ENCODE results near the gene TCHP. TPM values are rescaled to one million over a fixed set of nuclear protein-coding genes. Genes with fewer than 3 reads are reported as not detected.

The TCHP gene
- total and polyA plus RNA-seq, 8 donors, result 8.4 to 20.9 (median 10.7) TPM

DNA sequence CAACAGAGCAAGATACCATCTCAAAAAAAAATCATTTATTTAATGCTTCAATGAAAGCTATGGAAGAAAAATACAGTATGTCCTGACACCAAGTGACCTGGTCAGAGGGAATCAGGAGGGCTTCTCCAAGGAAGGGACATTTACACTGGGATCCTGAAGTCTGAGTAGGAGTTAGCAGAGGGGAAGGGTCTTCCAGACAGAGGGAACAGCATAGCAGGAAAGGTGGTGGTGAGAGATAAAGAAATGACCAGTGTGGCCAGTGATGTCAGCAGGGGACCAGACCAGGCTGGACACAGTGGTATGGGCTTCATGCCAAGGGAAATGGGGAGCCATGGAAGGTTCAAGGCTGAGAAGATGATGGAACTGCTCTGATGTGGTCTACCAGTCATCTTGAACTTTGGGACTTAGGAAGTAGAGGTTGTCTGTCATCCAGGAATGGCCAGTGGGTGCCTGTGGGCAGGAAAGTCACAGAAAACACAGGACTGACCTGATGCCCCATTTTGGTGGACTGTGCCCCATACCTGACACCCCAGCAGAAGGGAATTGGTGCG, 7.8 kb upstream of the TCHP start:
- H3K4me3 ChIP-seq, result no peak overlapping the region
- no peaks in the 10 kb centered on the region for H3K36me3 ChIP-seq
- DNase-seq (no peak), FAIRE-seq (no peak), ATAC-seq (no peak)
- 95 to 100% methylated on average over 1 of the region's 1 CpG for WGBS, 2 donors
- H3K27ac ChIP-seq, result no peak overlapping the region
- no peaks in the 10 kb centered on the region for H3K4me1 ChIP-seq
- no peaks in the 10 kb centered on the region for H3K9me3 ChIP-seq
- TF ChIP-seq, protein P1, sequence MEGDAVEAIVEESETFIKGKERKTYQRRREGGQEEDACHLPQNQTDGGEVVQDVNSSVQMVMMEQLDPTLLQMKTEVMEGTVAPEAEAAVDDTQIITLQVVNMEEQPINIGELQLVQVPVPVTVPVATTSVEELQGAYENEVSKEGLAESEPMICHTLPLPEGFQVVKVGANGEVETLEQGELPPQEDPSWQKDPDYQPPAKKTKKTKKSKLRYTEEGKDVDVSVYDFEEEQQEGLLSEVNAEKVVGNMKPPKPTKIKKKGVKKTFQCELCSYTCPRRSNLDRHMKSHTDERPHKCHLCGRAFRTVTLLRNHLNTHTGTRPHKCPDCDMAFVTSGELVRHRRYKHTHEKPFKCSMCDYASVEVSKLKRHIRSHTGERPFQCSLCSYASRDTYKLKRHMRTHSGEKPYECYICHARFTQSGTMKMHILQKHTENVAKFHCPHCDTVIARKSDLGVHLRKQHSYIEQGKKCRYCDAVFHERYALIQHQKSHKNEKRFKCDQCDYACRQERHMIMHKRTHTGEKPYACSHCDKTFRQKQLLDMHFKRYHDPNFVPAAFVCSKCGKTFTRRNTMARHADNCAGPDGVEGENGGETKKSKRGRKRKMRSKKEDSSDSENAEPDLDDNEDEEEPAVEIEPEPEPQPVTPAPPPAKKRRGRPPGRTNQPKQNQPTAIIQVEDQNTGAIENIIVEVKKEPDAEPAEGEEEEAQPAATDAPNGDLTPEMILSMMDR (IDR thresholded peaks at IDR 0.05), result no peak
- intact Hi-C loops (cut with DNase I), result no loop called here
- no peaks in the 10 kb centered on the region for H3K27me3 ChIP-seq

DNA sequence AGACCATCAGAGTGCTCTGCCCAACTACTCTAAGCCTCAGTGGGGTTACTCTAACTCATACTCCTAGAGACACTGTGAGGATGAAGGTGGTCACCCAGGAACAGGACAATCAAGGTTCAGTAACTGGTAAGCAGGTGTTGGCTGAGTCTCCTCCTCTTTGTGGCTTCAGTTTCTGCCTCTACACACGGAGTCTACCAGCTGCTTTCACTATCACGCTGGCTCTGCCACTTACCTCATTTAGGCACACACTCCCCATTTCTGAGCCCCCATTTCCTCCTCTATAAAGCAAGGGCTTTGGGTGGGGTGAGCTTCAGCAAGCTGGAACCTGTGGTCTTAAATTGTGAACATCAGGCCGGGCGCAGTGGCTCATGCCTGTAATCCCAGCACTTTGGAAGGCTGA, 7.3 kb upstream of the TCHP start:
- Histone ChIP-seq H3K4me1 (no peaks in the 10 kb centered on the region), H3K9me3 (no peaks in the 10 kb centered on the region), H3K27me3 (no peaks in the 10 kb centered on the region), H3K27ac (no peak overlapping the region), H3K36me3 (no peaks in the 10 kb centered on the region), H3K4me3 (no peak overlapping the region)
- FAIRE-seq (no peak), DNase-seq (no peak), ATAC-seq (no peak)
- 69 to 76% methylated on average over 4 of the region's 4 CpGs for WGBS, 2 donors
- intact Hi-C loops (cut with DNase I), result no loop called here
- TF ChIP-seq, protein P1 (IDR thresholded peaks at IDR 0.05), result no peak

- Histone ChIP-seq H3K9me3 (no peaks in the 10 kb centered on the region), H3K4me1 (no peaks in the 10 kb centered on the region), H3K4me3 (no peak overlapping the region), H3K27ac (no peak overlapping the region), H3K27me3 (no peaks in the 10 kb centered on the region), H3K36me3 (no peaks in the 10 kb centered on the region)
- ATAC-seq (no peak), FAIRE-seq (no peak), DNase-seq (no peak)
- TF ChIP-seq, protein P1 (IDR thresholded peaks at IDR 0.05), result no peak
- intact Hi-C loops (cut with DNase I), result no loop called here
- 79 to 82% methylated on average over 7 of the region's 7 CpGs for WGBS, 2 donors
These were observed 6.6 kb upstream of the TCHP start for GRCh38 chr12:109893261-109893995.

DNA sequence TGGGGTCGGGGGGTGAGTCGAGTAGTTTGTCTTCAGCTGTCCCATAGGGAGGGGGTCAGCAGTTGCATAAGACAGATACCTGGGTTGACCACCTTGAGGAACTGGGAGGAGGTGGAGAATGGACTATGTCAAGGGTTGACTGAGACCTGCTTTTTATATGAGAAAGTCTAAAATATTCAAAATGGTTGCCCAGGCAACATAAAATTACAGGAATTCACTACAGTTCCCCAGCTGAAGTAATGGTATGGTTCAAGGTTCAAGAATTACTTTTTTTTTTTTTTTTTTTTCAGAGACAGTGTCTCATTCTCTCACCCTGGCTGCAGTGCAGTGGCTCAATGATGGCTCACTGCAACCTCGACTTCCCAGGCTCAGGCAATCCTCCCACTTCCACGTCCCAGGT, 5.1 kb upstream of the TCHP start:
- no peak overlapping the region for H3K4me3 ChIP-seq
- no peak overlapping the region for H3K27ac ChIP-seq
- no peaks in the 10 kb centered on the region for H3K36me3 ChIP-seq
- TF ChIP-seq, protein P1 (IDR thresholded peaks at IDR 0.05), result no peak
- no peaks in the 10 kb centered on the region for H3K27me3 ChIP-seq
- DNase-seq (no peak), FAIRE-seq (no peak), ATAC-seq (no peak)
- peaks cover 0 to 4% (median 0%) of the 10 kb centered on the region in 3 donors for H3K4me1 ChIP-seq
- intact Hi-C loops (cut with DNase I), result no loop called here
- no peaks in the 10 kb centered on the region for H3K9me3 ChIP-seq
- 50 to 61% methylated on average over 4 of the region's 4 CpGs for WGBS, 2 donors

DNA sequence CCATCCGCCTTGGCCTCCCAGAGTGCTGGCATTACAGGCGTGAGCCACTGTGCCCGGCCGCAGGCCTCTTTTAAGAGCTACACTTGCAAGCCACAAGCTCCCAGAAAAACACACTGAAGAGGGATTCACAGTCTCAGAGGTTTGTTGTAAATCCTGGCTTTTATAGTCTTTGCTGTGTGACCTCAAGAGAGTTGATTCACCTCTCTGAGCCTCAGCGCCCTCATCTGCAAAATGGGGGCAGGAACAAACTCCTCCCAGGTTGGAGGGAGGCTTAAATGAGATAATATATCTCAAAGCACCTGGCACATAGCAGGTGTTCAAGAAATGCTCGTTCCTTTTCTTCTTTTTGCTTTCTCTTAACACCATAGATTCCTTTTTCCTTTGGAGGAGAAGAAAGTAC, 3.9 kb upstream of the TCHP start:
- WGBS, 2 donors, result 78 to 86% methylated on average over 6 of the region's 6 CpGs
- Histone ChIP-seq H3K36me3 (no peaks in the 10 kb centered on the region), H3K4me3 (no peak overlapping the region), H3K27me3 (no peaks in the 10 kb centered on the region), H3K27ac (no peak overlapping the region), H3K4me1 (peaks cover 0 to 5% (median 0%) of the 10 kb centered on the region in 3 donors), H3K9me3 (no peaks in the 10 kb centered on the region)
- DNase-seq (no peak), FAIRE-seq (no peak), ATAC-seq (no peak)
- intact Hi-C loops (cut with DNase I), result no loop called here
- TF ChIP-seq, protein P1 (IDR thresholded peaks at IDR 0.05), result no peak

Data from pancreas (tissue), 10 donors.